Thoracic aorta (tissue), 2 donors: Measurements from ENCODE around the gene TRIM59. TPM values are rescaled to one million over a fixed set of nuclear protein-coding genes. Genes with fewer than 3 reads are reported as not detected.
"Not testable (repeated sequence)": the region's sequence is repeated elsewhere in the genome, so short reads cannot be mapped to it uniquely, and the experiment has no call there.

ENCODE experiments used
- ATAC-seq: fragments of 150-250 bp; one replicate; pipeline ENCODE4 v1.8.0; 2017; ENCODE audit warnings: low read depth; ENCODE audit not compliant: insufficient number of reproducible peaks, low FRiP score
- DNase-seq: peaks from one replicate; pipeline ENCODE4 v3.0.0-alpha.2; 2020; ENCODE audit warnings: low spot score
- H3K27ac ChIP-seq, 2 donors: fragments of 200-600 bp; sonication (generic); 1 replicate in 1 of 2; 2 replicates in 1 of 2; pipeline ENCODE4 v1.5.1; 2016; ENCODE audit warnings: mild to moderate bottlenecking in 2 of 2, moderate library complexity in 2 of 2
- H3K27me3 ChIP-seq: fragments of 200-600 bp; sonication (generic); replicated peaks from 2 replicates; pipeline ENCODE4 v1.6.0; 2016; ENCODE audit warnings: mild to moderate bottlenecking; ENCODE audit not compliant: insufficient read depth
- H3K36me3 ChIP-seq: fragments of 200-600 bp; sonication (generic); one replicate; pipeline ENCODE4 v1.5.1; 2016
- H3K4me1 ChIP-seq, 2 donors: fragments of 200-600 bp; sonication (generic); 1 replicate in 1 of 2; 2 replicates in 1 of 2; pipeline versions ENCODE4 v1.5.1 to v1.6.0; 2016; ENCODE audit warnings: low read depth in 2 of 2, mild to moderate bottlenecking in 1 of 2; ENCODE audit not compliant: control insufficient read depth in 1 of 2
- H3K4me3 ChIP-seq: fragments of 200-600 bp; sonication (generic); 2 replicates; pipeline ENCODE4 v1.5.1; 2016; ENCODE audit warnings: mild to moderate bottlenecking
- H3K9me3 ChIP-seq: fragments of 200-600 bp; sonication (generic); 2 replicates; pipeline ENCODE4 v1.5.1; 2016
- total RNA-seq, 2 donors: library from RNA; depleted of rRNA; stranded (reverse); fragments of >200 nt; gene quantifications; one replicate each; pipeline versions ENCODE4 v1.1.0 to v1.2.3, GENCODE V29; 2016
- TF ChIP-seq, protein P1 (sequence below): fragments of 200-600 bp; sonication (generic); IDR thresholded peaks from one replicate; pipeline ENCODE4 v1.5.1; 2019; ENCODE audit warnings: antibody characterized with exemption

The TRIM59 gene
- total RNA-seq, 2 donors from 2014 or later, result 4.1 to 5.3 TPM

DNA sequence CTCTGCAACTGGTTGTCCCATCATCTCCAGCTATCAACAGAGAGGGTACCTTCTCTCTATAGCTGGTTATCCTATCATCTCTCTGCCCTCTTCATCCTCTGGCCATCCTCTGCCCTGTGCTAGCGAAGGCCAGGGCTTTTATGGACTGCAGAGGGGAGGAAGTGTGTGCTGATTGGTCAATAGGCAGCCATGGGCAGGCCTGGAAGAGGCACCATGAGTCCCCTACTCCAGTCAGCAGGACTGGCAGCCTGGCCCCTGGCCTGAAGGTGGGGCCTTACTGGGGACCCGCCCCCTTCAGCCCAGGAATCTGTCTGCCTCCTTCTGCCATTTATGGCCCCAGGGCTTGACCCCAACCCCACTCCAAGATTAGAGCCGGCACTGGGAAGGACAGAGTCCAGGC, 10.4 kb upstream of the TRIM59 start:
- TF ChIP-seq, protein P1, sequence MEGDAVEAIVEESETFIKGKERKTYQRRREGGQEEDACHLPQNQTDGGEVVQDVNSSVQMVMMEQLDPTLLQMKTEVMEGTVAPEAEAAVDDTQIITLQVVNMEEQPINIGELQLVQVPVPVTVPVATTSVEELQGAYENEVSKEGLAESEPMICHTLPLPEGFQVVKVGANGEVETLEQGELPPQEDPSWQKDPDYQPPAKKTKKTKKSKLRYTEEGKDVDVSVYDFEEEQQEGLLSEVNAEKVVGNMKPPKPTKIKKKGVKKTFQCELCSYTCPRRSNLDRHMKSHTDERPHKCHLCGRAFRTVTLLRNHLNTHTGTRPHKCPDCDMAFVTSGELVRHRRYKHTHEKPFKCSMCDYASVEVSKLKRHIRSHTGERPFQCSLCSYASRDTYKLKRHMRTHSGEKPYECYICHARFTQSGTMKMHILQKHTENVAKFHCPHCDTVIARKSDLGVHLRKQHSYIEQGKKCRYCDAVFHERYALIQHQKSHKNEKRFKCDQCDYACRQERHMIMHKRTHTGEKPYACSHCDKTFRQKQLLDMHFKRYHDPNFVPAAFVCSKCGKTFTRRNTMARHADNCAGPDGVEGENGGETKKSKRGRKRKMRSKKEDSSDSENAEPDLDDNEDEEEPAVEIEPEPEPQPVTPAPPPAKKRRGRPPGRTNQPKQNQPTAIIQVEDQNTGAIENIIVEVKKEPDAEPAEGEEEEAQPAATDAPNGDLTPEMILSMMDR, result no peak
- ATAC-seq (no peak), DNase-seq (no peak)
- Histone ChIP-seq H3K4me3 (no peak overlapping the region), H3K27me3 (no peaks in the 10 kb centered on the region), H3K27ac (no peak overlapping the region), H3K36me3 (no peaks in the 10 kb centered on the region), H3K4me1 (no peaks in the 10 kb centered on the region), H3K9me3 (no peaks in the 10 kb centered on the region)

DNA sequence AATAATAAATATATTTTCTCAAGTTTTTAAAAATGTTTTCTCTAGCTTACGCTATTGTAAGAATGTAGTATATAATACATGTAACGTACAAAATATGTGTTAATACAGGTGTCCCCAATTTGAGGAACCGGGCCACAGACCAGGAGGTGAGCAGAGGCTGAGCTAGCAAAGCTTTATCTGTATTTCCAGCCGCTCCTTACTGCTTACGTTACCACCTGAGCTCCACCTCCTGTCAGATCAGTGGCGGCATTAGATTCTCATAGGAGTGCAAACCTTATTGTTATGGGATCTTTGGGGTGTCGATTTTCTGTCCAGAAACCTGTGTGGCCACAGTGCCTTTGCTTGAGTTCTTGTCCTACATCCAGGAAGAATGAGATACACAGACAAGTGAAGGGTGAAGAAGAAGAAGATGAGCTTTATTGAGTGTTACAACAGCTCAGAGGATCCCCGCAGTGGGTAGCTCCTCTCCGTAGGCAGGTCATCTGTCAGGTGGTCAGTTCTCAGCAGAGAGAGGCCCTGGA, 9.9 kb upstream of the TRIM59 start:
- Histone ChIP-seq H3K27ac (no peak overlapping the region), H3K36me3 (no peaks in the 10 kb centered on the region), H3K27me3 (no peaks in the 10 kb centered on the region), H3K4me1 (no peaks in the 10 kb centered on the region), H3K4me3 (no peak overlapping the region), H3K9me3 (no peaks in the 10 kb centered on the region)
- TF ChIP-seq, protein P1, result no peak
- ATAC-seq (no peak), DNase-seq (no peak)

DNA sequence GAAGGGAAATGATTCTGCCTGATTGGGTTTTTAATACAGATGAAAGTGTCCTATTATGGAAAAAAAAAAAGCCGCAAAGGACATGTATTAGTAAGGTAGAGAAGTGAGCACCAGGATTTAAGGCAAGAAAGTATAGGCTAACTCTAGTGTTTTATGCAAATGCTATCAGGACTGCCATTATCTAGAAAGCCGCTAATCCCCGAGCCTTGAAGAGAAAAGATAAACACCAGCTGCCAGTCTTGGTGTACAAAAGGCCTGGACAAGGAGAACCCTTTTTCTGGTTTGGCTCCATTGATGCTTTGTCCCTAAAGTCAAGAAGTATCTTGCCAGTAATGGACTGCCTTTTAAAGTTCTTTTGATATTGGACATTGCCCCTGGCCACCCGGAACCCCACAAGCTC, 8.6 kb upstream of the TRIM59 start:
- H3K4me3 ChIP-seq, result no peak overlapping the region
- no peaks in the 10 kb centered on the region for H3K4me1 ChIP-seq
- H3K27me3 ChIP-seq, result no peaks in the 10 kb centered on the region
- no peaks in the 10 kb centered on the region for H3K9me3 ChIP-seq
- ATAC-seq, result no peak
- no peak for DNase-seq
- no peaks in the 10 kb centered on the region for H3K36me3 ChIP-seq
- H3K27ac ChIP-seq, result no peak overlapping the region
- TF ChIP-seq, protein P1, result no peak

DNA sequence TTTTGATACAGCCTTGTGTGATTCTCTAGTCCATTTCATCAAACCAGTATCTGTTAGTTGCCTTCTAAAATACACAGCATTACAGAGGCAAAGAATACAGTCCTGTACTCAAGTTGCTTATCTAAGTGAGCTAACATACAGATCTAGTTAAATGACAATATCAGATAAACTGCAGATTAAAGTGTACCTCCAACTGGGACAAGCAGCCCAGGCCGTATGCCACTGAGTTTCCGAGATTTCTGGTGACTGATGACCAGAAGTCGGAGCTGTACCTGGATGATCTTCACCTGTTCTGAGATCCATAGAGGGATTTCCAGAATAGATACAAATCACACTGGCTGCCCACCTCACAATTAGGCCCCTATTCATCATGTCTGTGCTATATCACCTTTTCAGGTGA, 6.3 kb upstream of the TRIM59 start:
- Histone ChIP-seq H3K27me3 (no peaks in the 10 kb centered on the region), H3K9me3 (no peaks in the 10 kb centered on the region), H3K4me1 (no peaks in the 10 kb centered on the region), H3K36me3 (no peaks in the 10 kb centered on the region), H3K27ac (no peak overlapping the region), H3K4me3 (no peak overlapping the region)
- ATAC-seq (no peak), DNase-seq (no peak)
- TF ChIP-seq, protein P1, result no peak

DNA sequence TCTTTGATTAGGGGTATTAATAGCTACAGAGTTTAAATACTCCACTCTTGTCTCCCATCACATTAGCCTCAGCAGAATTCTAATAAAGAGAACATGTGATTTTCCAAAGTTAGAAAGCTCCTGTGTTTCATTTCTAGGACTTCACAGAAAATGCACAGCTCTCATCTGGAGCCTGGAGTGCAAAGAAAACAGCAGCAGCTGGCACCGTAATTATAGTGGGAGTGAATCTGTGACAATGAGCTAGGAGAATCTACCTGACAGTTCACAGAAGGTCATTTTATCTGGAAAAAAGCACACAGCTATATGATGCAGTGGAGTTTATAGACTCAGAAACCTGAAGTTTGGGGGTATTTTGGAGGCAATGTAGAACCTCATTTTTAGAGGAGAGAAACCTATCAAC, 5.4 kb upstream of the TRIM59 start:
- TF ChIP-seq, protein P1, result no peak
- Histone ChIP-seq H3K4me3 (no peak overlapping the region), H3K36me3 (no peaks in the 10 kb centered on the region), H3K9me3 (no peaks in the 10 kb centered on the region), H3K27me3 (no peaks in the 10 kb centered on the region), H3K4me1 (peaks cover 0 to 8% of the 10 kb centered on the region in 2 donors), H3K27ac (no peak overlapping the region)
- DNase-seq, result no peak
- no peak for ATAC-seq

DNA sequence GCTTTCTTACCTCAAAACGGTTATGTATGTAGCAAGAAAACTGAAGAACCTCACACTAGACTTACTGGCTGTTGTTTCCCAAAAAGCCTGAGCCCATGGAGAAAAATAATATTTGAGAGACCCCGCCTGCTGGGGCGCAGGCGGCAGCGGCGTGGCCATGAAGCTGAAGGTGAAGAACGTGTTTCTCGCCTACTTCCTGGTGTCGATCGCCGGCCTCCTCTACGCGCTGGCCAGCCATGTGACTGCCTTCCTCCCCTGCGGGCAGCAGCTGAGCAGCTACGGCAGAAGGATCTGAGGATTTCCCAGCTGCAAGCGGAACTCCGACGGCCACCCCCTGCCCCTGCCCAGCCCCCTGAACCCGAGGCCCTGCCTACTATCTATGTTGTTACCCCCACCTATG, 2.7 kb upstream of the TRIM59 start:
- not testable (repeated sequence) for H3K27me3 ChIP-seq, H3K27ac ChIP-seq, H3K4me3 ChIP-seq, H3K9me3 ChIP-seq, DNase-seq, H3K36me3 ChIP-seq, ATAC-seq
- peaks cover 0 to 24% of the 10 kb centered on the region in 2 donors for H3K4me1 ChIP-seq
